Nephron progenitor cell (in vitro differentiated cells): ENCODE data around the gene ARHGAP26.

Experiments
- DNase-seq: peaks from one replicate; pipeline ENCODE4 v3.0.0; 2021
- H3K27ac Mint-ChIP-seq: 2 replicates; pipeline ENCODE4 v1.8.0; 2021; ENCODE audit warnings: mild to moderate bottlenecking, moderate library complexity, mixed read lengths
- H3K27me3 Mint-ChIP-seq: 2 replicates; pipeline ENCODE4 v1.8.0; 2021; ENCODE audit warnings: mild to moderate bottlenecking, low read depth, mixed read lengths; ENCODE audit not compliant: poor library complexity
- H3K36me3 Mint-ChIP-seq: 2 replicates; pipeline ENCODE4 v1.8.0; 2021; ENCODE audit warnings: low read depth, mixed read lengths
- H3K4me1 Mint-ChIP-seq: 2 replicates; pipeline ENCODE4 v1.8.0; 2021; ENCODE audit warnings: mixed read lengths
- H3K4me3 Mint-ChIP-seq: 2 replicates; pipeline ENCODE4 v1.8.0; 2021; ENCODE audit warnings: mild to moderate bottlenecking, moderate library complexity, mixed read lengths
- H3K9me3 Mint-ChIP-seq: 2 replicates; pipeline ENCODE4 v1.8.0; 2021; ENCODE audit warnings: mild to moderate bottlenecking, moderate library complexity, mixed read lengths
- TF ChIP-seq, protein P1 (sequence below): fragments of 200-600 bp; sonication (generic); IDR thresholded peaks from 2 replicates; pipeline ENCODE4 v1.5.0; 2021; ENCODE audit warnings: antibody characterized with exemption

ARHGAP26 gene

DNA sequence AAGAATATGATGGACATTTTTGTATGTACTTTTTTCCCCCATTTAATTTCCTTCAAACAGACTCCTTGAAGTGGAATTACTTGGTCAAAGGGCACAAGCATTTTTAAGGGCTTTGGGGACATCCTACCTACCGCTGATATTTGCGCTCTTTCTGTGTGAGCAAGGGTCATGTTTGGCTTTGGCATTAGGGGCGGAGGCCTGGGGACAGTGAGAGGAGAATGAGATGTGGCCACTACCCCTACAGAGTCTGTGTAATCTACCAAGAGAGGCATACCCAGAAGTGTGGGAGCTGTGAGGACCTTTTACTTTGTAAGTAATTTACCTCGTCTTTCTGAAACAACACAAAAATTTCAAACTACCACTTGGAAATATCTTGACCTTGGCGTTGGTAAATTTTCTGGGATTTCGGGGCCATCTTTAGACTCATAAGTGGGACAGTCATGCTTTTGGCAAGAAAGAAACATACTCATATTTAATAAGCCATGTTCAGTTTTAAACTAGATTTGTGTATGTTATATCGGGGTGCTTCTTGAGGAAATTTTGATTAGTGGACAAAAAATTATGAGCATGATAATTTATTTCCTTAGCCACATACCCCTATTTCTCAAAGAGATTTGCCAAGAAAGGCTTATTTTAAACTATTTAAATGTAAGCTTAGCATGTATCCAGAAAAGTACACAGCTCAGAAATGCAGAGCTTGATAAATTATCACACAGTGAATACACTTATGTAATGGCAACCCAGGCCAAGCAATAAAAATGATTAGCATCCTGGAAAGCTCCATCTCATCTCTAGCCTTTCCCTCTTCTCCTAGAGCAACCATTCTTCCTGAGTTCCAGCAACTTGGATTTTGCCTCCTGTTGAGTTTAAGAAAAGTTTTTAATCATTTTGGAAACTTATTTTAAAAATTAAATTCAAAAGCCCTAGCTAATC, 63.6 kb downstream of the ARHGAP26 start:
- Mint-ChIP-seq H3K9me3 (no peaks in the 10 kb centered on the region), H3K27me3 (no peaks in the 10 kb centered on the region), H3K36me3 (no peaks in the 10 kb centered on the region), H3K4me3 (no peak overlapping the region), H3K27ac (no peak overlapping the region), H3K4me1 (peaks cover 11% of the 10 kb centered on the region)
- TF ChIP-seq, protein P1, sequence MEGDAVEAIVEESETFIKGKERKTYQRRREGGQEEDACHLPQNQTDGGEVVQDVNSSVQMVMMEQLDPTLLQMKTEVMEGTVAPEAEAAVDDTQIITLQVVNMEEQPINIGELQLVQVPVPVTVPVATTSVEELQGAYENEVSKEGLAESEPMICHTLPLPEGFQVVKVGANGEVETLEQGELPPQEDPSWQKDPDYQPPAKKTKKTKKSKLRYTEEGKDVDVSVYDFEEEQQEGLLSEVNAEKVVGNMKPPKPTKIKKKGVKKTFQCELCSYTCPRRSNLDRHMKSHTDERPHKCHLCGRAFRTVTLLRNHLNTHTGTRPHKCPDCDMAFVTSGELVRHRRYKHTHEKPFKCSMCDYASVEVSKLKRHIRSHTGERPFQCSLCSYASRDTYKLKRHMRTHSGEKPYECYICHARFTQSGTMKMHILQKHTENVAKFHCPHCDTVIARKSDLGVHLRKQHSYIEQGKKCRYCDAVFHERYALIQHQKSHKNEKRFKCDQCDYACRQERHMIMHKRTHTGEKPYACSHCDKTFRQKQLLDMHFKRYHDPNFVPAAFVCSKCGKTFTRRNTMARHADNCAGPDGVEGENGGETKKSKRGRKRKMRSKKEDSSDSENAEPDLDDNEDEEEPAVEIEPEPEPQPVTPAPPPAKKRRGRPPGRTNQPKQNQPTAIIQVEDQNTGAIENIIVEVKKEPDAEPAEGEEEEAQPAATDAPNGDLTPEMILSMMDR: no peak
- DNase-seq: no peak

DNA sequence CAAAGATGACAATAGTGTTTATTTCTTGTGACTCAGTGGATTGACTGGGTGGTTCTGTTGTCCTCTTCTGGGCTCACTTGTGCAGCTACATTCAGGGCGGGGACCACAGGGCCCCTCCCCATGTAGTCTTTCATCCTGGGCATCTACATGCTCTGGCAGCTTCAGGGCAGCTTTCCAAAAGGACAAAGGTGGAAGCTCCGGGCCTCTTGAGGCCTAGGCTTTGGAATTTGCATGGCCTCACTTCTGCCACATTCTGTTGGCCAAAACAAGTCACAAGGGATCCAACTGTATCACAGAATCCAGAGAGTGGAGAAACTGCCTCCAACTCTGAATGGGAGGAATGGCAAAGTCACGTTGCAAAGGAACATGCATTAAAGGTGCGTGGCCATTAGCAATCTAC, 64.3 kb downstream of the ARHGAP26 start:
- Mint-ChIP-seq H3K36me3 (no peaks in the 10 kb centered on the region), H3K4me3 (no peak overlapping the region), H3K27ac (no peak overlapping the region), H3K4me1 (peaks cover 11% of the 10 kb centered on the region), H3K9me3 (no peaks in the 10 kb centered on the region), H3K27me3 (no peaks in the 10 kb centered on the region)
- no peak for DNase-seq
- TF ChIP-seq, protein P1: no peak

DNA sequence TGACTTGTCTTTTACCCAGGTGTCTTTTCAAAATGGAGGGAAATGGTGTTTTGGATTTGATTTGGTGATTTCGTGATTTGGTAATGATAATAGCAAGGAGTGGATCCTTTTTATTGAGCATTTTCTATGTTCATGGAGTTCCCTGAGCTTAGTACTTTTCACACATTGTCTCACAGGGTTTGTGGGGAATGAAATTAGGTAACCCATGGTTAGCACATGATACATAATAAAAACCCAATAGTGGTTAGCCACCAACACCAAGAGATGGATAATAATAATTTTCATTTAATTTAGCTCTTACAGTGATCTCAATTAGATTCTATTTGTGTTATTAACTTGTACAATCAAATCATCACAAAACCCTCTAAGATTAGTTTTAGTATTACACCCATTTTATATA, 65.4 kb downstream of the ARHGAP26 start:
- Mint-ChIP-seq H3K9me3 (no peaks in the 10 kb centered on the region), H3K27me3 (no peaks in the 10 kb centered on the region), H3K27ac (no peak overlapping the region), H3K36me3 (no peaks in the 10 kb centered on the region), H3K4me1 (peaks cover 11% of the 10 kb centered on the region), H3K4me3 (no peak overlapping the region)
- no peak for DNase-seq
- TF ChIP-seq, protein P1: no peak

GRCh38 chr5:142836048-142836447, 65.9 kb downstream of the ARHGAP26 start:
- Mint-ChIP-seq H3K4me1 (peaks cover 11% of the 10 kb centered on the region), H3K27ac (no peak overlapping the region), H3K4me3 (no peak overlapping the region), H3K36me3 (no peaks in the 10 kb centered on the region), H3K9me3 (no peaks in the 10 kb centered on the region), H3K27me3 (no peaks in the 10 kb centered on the region)
- DNase-seq: no peak
- TF ChIP-seq, protein P1: no peak

DNA sequence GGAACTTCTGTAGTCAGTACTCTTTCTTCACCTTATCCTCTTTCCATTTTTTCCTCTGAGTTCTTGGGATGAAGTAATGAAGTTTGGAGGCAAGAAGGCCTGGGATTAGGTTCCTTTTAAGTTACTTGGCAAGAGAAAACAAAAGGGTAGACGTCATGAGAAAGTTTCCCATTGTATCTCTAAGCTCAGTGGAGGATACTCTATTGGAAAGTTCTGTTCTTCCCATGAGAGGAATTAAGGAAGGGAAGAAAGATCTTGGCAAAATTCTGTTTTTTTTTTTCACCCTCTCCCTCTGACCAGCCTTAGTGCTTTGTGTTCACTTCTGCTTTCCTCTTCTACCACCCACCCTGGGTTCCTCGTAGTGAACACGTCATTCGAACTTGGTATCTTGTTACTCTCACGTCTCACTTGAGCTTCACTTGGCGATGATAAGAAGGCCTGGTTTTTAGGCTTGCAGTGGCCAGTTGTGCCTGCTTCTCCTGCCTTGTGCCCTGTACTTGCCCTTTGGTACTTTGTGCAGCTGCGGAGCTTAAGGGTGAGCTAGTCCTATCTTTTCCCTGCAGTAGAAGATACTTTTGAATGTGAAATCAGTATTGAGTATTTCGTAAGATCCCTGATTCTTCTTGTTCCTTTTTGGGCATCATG, 67.0 kb downstream of the ARHGAP26 start:
- DNase-seq: no peak
- Mint-ChIP-seq H3K4me3 (no peak overlapping the region), H3K27ac (no peak overlapping the region), H3K27me3 (peaks cover 7% of the 10 kb centered on the region), H3K9me3 (no peaks in the 10 kb centered on the region), H3K4me1 (peaks cover 9% of the 10 kb centered on the region), H3K36me3 (no peaks in the 10 kb centered on the region)
- TF ChIP-seq, protein P1: no peak
